SK-N-MC (cell line): ENCODE results near the gene XIST.
"Not testable (repeated sequence)": the region's sequence is repeated elsewhere in the genome, so short reads cannot be mapped to it uniquely, and the experiment has no call there.

Source experiments
- EZH2 ChIP-seq: fragments of 200-600 bp; sonication (generic); IDR thresholded peaks from one replicate; pipeline ENCODE4 v1.6.1; 2017; ENCODE audit warnings: antibody characterized with exemption
- POLR2AphosphoS5 ChIP-seq: IDR thresholded peaks from 2 replicates; pipeline ENCODE4 v1.6.1; 2012; ENCODE audit warnings: mild to moderate bottlenecking, low read depth, low read length, borderline replicate concordance

GRCh38 chrX:73892515-73893090 lies 40.1 kb upstream of the XIST start:
- TF ChIP-seq EZH2, POLR2AphosphoS5: not testable (repeated sequence)
